HG03558 (cell line): ENCODE results near the gene PPP1R12A.
"Not testable (repeated sequence)": the region's sequence is repeated elsewhere in the genome, so short reads cannot be mapped to it uniquely, and the experiment has no call there.

ENCODE experiments used
- ATAC-seq: cut with Tn5 transposase; IDR thresholded peaks from one replicate; pipeline ENCODE4 v1.9.1; 2021; ENCODE audit warnings: moderate number of reproducible peaks; ENCODE audit not compliant: unreplicated experiment; ENCODE audit errors: extremely low read depth

The PPP1R12A gene

DNA sequence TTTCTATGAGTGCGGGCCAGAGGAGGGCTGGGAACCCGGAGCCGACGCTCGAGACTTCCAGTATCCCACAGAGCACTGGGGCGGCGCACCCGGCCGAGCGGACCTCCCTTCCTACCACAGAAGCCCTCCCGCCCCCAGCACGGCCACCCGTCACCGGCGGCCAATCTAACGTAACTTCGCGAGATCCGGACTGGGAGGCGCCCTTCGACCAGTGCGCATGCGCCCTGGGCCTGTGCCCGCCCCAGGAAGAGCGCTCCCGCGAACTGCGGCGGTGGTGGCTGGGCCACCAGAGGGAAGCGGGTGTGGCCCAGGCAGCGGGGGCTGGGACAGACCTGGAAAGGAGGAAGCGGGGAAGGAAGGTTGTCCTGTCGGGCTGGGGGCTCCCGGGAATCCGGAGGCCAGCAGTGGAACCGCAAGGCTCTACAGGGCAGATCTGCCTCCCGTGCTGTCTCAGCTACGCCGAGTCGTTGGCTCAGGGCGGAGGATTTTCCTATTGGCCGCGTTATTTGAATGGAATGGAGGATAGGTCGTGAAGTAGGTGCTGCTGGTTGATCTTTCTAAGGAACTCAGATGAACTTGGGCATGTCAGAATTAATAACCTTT, at the start of gene PPP1R12A:
Gene PPP1R12A, minus strand, starts transcription at position 77 of the 603 bp plus-strand sequence. CDS start 166 bp downstream, outside the sequence.
- ATAC-seq = peak; percentile 88

- no peak for ATAC-seq
Observed at GRCh38 chr12:79983986-79984620, 49.2 kb upstream of the PPP1R12A start.

DNA sequence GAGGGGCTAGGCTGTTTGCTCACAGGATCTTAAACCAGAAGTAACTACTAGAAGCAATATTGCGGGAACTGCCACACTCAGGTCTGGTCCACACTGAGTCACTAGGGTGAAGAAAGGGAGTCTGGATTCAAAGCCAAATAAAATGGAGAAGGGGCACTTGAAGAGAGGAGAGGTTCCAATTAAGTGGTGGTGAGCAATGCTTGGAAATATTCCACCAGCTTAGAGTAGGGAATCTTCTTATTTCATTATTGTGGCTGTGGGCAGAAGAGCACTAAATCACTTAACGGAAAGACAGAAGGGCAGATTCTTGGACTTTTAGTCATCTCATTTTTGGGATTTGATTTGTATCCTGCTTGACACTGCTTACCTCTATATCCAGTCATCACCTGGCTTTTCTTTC, 48.6 kb upstream of the PPP1R12A start:
- ATAC-seq = no peak

GRCh38 chr12:79982086-79983062, 47.5 kb upstream of the PPP1R12A start:
- no peak for ATAC-seq

- ATAC-seq = no peak
Observed at GRCh38 chr12:79978692-79979091, 43.8 kb upstream of the PPP1R12A start.

GRCh38 chr12:79977856-79978460, 43.1 kb upstream of the PPP1R12A start:
- not testable (repeated sequence) for ATAC-seq

GRCh38 chr12:79975143-79975542, 40.2 kb upstream of the PPP1R12A start:
- no peak for ATAC-seq

GRCh38 chr12:79973801-79974200, 38.9 kb upstream of the PPP1R12A start:
- ATAC-seq = no peak

DNA sequence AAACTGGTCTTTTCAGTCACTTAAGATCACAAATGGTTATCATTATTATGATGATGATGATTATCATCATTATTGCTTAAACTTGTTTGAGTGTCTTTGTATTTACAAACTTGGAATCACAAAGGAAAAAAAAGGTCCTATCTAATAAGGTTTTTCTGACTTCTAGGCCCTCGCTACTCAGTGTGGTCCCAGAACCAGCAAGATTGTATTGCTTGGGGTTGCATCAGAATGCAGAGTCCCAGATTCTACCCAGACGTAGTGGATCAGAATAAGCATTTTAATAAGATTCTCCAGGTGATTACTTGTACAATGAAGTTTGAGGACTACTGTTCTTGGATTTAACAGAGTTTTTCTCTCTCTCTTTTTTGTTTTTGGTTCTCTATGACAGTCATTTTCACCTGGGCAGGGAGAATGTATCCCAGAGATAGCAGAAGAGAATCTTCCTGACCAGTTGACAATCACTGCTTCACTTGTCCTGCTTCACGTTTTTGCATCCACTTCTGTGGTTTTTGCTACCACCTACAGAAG, 29.3 kb upstream of the PPP1R12A start:
- ATAC-seq = no peak

DNA sequence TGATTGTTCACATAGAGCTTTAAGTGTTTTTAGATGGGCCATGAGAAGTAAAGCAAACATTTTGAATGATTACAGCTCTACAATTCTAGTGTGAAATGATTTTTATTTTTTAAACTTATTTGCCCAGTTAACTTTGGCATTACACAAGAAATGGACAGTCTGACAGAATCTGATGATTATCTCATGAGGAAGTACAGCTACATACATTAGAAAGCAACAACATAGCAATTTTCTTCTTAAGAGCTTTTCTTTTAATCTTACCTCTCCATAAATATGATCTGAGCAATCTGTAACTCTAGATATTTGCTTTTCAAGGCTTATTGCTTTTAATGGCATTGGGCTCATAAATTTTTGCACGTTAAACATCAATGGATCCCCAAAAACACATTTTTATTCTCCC, 26.5 kb upstream of the PPP1R12A start:
- ATAC-seq = no peak

DNA sequence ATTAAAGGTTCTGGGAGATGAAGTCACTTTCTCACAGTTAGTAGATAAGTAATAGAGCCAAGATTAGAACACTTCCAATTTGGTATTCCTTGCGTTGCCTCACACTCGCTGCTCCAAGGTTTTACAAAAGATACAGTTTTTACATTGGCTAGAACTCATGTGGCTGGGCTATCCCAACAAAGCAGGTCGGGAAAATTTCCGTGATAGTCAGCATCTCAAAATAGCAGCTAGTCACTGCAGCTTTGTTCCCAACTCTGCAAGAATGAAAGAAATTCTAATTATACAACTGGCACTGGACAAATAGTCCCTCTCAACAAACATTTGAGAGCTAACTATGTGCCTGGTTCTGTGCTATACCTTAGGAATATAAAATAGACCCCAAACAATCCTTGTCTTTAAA, 24.6 kb upstream of the PPP1R12A start:
- ATAC-seq = no peak

DNA sequence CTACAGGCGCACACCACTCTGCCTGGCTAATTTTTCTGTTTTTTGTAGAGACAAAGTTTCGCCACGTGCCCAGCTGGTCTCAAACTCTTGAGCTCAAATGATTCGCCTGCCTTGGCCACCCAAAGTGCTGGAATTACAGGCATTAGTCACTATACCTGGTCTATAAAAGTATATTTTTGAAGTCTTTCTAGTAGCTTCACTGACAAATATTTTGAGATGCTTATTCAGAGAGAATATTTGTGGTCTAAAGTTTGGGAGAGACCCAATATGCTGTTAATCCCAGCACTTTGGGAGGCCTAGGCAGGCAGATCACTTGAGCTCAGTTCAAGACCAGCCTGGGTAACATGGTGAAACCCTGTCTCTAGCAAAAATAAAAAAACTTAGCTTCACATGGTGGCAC, 22.0 kb upstream of the PPP1R12A start:
- no peak for ATAC-seq

DNA sequence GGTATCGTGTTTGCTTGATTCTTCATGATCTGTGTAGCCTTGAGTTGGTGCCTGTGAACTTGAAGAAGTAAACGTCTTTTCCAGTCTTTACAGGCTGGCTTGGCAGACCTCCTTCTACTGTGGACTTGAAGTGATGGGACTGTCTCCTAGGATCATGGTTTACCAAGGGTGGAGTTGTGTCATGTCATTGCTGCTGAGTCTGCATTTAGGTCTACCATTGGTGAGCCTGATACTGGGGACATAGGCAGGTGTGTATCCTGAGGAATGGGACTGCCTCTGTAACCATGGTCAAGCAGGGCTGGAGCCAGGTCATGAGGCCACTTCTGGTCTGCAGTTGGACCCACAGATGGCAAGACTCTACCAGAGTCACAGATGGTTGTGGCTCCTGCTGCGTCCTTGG, 20.7 kb upstream of the PPP1R12A start:
- no peak for ATAC-seq

DNA sequence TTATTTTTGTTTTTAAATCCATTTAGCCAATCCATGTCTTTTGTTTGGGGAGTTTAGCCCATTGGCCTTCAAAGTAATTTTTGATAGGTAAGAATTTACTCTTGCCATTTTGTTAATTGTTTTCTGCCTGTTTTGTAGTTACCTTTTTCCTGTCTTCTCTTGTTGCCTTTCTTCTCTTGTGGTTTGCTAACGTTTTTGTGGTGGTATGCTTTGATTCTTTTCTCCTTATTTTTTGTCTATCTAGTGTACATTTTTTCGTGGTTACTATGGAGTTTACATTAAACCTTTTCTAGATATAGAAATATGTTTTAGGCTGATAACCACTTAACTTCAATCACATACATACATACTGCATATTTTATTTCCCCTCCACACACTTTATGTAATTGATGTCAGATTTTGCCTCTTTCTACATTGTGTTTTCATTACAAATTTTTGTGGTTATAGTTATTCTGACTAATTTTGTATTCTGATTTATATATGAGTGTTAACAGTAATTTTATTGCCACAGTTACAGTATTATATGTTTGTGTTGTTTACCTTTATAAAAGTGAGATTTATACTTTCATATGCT, 19.2 kb upstream of the PPP1R12A start:
- ATAC-seq = no peak

- ATAC-seq = no peak
Observed at GRCh38 chr12:79949098-79949497, 14.2 kb upstream of the PPP1R12A start.

DNA sequence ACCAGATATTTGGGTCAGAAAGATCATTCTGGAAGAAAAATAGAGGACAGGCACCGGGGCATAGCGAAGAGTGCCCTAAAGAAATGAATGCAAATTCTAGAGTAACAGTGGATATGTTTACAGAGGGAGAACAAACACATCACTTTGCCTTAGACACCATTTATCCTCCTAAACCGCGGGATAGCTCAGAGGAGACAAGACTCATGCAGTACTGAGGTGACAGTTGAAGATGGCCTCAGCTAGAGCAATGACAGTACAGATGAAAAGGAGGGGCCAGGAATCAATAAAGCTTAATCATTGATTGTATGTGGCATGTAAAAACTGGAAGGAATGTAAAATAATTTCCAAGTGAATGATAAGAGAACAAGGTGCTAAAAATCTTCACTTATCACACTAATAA, 10.5 kb upstream of the PPP1R12A start:
- no peak for ATAC-seq

- ATAC-seq = no peak
Observed at GRCh38 chr12:79944565-79944964, 9.7 kb upstream of the PPP1R12A start.

DNA sequence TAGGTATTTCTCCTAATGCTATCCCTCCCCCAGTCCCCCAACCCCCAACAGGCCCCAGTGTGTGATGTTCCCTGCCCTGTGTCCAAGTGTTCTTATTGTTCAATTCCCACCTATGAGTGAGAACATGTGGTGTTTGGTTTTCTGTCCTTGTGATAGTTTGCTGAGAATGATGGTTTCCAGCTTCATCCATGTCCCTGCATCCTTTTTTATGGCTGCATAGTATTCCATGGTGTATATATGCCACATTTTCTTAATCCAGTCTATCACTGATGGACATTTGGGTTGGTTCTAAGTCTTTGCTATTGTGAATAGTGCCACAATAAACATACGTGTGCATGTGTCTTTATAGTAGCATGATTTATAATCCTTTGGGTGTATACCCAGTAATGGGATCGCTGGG, 7.9 kb upstream of the PPP1R12A start:
- ATAC-seq = not testable (repeated sequence)

GRCh38 chr12:79939728-79940310, 4.9 kb upstream of the PPP1R12A start:
- ATAC-seq = no peak

DNA sequence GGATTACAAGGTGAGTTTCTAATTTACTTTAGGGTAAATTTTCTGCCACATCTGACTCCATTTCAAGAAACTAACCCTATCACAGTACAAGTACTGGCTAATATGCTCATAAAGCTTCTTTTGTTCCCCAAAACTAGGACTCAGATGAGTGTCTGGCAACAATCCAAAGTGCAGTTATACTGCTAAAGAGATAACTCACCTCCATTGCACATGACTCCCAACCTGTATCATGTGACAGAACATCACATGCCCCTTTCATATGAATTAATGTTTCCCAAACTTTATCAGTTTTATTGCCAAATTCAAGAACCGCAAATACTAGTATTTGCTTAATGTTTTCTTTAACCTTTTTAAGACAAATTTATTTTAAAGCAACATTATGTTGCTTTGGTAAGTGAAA, 3.9 kb upstream of the PPP1R12A start:
- ATAC-seq = no peak
